Myocyte (in vitro differentiated cells): ENCODE measurements around the gene KLRK1. TPM values are rescaled to one million over a fixed set of nuclear protein-coding genes. Genes with fewer than 3 reads are reported as not detected.
"Not testable (repeated sequence)": the region's sequence is repeated elsewhere in the genome, so short reads cannot be mapped to it uniquely, and the experiment has no call there.

Experiments
- DNase-seq: peaks from one replicate; pipeline ENCODE4 v3.0.0-alpha.2; 2012; ENCODE audit warnings: low read depth
- total RNA-seq: library from RNA; depleted of rRNA; stranded (reverse); fragments of >200 nt; gene quantifications from 2 replicates; pipeline ENCODE4 v1.2.3, GENCODE V29; 2014

The KLRK1 gene
- total RNA-seq, 1 donor from 2014 or later = 0.21 TPM

GRCh38 chr12:10362828-10363657 lies 26.8 kb downstream of the KLRK1 start:
- no peak for DNase-seq

- DNase-seq = no peak
Measured at GRCh38 chr12:10362325-10362724, 27.5 kb downstream of the KLRK1 start.

- DNase-seq = peak; percentile 43
Measured at GRCh38 chr12:10361622-10362021, 28.2 kb downstream of the KLRK1 start.

DNA sequence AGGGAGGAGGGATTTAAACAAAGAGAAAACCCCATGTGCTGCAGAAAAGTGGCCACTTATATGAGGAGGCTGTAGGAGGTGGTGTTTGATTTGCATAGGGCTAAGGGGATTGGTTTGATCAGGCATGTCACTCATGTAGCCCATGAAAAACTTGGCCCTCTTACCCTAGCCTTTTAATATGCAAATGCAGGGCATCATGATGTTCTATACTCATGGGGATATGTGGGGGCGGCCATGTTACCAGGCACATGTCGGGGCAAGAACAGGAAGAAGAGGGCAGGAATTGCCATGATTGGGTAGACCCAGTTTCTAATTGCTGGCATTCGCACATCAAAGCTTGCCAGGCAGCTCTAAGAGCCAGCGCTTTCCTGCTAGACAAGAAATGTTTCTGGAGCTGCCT lies 28.8 kb downstream of the KLRK1 start:
- peak; percentile 49 for DNase-seq

GRCh38 chr12:10358969-10359368 lies 30.9 kb downstream of the KLRK1 start:
- no peak for DNase-seq

DNA sequence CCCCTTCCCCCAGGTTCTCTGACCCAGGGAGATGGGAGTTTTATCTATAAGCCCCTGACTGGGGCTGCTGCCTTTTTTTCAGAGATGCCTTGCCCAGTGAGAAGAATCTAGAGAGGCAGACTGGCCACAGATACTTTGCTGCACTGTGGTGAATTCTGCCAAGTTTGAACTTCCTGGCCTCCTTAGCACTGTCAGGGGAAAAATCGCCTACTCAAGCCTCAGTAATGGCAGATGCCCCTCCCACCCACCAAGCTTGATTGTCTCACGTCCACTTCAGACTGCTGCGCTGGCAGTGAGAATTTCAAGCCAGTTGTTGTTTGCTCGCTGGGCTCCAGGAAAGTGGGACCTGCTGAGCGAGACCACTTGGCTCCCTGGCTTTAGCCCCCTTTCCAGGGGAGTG lies 31.7 kb downstream of the KLRK1 start:
- DNase-seq = no peak

DNA sequence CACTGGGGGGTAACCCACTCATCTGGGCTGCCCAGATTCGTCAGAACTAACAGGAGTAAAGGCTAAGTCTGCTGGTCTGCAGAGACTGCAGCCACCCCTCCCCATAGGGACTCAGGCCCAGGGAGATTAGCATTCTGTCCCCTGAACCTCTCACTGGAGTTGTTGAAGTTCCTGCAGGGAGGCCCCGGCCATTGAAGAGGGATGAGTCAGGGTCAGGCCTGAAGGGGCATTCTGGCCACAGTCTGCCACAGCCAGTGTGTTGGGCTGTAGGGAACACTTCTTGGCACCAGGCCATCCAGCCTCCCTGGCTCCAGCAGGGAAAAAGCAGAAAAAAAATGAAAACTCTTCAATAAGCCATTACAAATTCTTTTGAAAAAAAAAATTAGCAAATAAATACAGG lies 35.3 kb downstream of the KLRK1 start:
- peak; percentile 70 for DNase-seq

DNA sequence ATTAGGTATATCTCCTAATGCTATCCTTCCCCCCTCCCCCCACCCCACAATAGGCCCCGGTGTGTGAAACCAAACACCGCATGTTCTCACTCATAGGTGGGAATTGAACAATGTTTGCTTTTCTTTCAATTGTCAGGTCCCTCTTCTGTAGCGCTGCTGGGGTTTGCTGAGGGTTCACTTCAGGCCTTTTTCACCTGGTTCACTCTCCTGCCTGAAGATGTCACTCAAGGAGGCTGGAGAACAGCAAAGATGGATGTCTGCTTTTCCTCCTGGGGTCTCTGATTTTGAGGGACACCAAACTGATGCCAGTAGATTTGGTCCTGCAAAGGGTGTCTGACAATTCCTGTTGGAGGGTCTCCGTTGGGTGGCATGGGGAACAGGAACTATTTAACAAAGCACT lies 35.8 kb downstream of the KLRK1 start:
- no peak for DNase-seq

DNA sequence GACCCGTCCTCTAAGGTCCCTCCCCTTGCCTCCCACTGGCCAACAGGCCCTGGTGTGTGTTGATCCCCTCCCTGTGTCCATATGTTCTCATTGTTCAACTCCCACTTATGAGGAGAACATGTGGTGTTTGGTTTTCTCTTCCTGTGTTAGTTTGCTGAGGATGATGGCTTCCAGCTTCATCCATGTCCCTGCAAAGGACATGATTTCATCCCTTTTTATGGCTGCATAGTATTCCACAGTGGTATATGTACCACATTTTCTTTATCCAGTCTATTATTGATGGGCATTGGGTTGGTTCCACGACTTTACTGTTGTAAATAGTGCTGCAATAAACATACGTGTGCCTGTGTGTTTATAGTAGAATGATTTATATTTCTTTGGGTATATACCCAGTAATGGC lies 38.4 kb downstream of the KLRK1 start:
- not testable (repeated sequence) for DNase-seq

- no peak for DNase-seq
Measured at GRCh38 chr12:10341892-10342509, 47.8 kb downstream of the KLRK1 start.

GRCh38 chr12:10340946-10341345 lies 48.9 kb downstream of the KLRK1 start:
- not testable (repeated sequence) for DNase-seq

DNA sequence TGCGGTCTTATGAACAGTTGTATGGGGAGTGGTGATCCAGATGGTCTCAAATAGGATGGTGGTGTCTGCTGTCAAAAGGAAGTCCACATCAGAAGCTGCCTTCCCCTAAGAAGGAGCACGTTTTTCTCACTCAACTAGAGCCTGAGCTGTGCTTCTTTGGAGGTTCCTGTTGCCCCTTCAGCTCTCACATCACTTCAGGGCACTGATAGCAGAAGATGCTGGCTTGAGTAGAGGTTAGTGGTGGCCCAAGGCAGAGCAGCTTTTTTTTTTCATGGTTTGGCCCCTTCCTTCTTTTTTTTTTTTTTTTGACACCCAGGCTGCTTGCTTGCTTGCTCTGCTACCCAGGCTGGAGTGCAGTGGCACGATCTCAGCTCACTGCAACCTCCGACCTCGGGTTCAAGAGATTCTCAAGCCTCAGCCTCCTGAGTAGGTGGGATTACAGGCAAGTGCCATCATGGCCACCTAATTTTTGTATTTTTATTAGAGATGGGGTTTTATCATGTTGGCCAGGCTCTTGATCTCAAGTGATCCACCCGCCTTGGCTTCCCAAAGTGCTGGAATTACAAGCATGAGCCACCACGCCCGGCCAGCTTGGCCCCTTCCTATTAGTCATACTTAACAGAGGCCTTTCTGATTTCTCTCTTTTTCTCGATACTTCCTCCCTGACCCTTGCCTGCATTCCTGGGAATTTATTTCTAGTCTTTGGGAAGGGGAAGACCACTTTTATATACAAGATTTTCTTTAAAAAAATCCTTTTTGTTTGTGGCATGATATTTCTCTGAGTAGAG lies 50.6 kb downstream of the KLRK1 start:
- DNase-seq = peak; percentile 49

DNA sequence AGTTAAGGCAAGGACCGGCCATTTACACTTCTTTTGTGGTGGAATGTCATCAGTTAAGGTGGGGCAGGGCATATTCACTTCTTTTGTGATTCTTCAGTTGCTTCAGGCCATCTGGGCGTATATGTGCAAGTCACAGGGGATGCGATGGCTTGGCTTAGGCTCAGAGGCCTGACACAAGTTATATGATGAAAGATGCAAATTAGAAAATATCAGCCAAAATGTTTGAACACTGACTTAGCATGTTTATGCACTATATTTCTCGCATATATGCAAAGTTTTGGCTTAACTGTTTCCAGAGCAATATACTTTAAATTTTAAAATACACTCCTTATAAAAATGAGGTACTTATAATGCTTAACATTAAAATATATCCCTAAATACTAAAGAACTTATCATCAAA lies 51.4 kb downstream of the KLRK1 start:
- DNase-seq = not testable (repeated sequence)

- DNase-seq = not testable (repeated sequence)
Measured at GRCh38 chr12:10336196-10336595, 53.6 kb downstream of the KLRK1 start.

DNA sequence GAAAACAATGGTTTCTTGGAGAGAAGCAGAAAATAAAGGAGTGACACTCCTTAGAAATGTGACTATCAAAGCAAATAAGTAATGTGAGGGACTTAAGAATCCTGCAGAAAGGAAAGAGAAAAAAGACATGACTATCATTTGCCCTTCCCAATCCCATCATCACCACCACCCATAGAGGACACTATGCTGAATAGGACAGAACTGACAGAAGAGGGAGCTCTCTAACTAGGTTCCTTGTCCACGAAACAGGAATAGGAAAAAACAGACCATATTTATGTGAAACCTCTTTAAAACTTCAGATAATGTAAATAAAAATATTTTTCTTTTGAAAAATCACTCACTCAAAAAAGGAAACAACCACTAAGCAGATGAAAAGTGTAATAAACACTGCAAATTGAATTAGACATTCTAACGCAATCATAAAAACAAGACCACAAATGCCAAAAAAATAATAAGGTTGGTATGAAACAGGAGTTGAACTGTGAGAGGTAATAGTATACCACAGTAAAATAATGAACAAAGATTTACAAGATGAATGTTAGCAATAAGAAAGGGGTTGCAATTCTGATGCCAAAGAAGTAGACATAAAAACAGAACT lies 58.1 kb downstream of the KLRK1 start:
- peak; percentile 66 for DNase-seq

GRCh38 chr12:10328691-10329090 lies 61.1 kb downstream of the KLRK1 start:
- not testable (repeated sequence) for DNase-seq

Other genes starting within 250 kb of the KLRK1 start
- not detected in 2 replicates for gene OLR1, start 217.9 kb downstream of the KLRK1 start, total RNA-seq
- gene TMEM52B, start 211.0 kb downstream of the KLRK1 start, total RNA-seq = not detected in 2 replicates
- 52.6 and 61.1 TPM in 2 replicates for gene GABARAPL1, start 177.2 kb downstream of the KLRK1 start, total RNA-seq
- gene KLRD1, start 82.2 kb downstream of the KLRK1 start, total RNA-seq = under 0.01 and 0.03 TPM in 2 replicates
- not detected in 2 replicates for gene KLRC4, start 19.7 kb upstream of the KLRK1 start, total RNA-seq
- not detected in 2 replicates for gene KLRC3, start 30.6 kb upstream of the KLRK1 start, total RNA-seq
- gene KLRC2, start 46.0 kb upstream of the KLRK1 start, total RNA-seq = 0.40 TPM in 1 of 2 replicates, not detected in the other
- not detected in 2 replicates for gene KLRC1, start 63.3 kb upstream of the KLRK1 start, total RNA-seq
- 0.62 and 0.83 TPM in 2 replicates for gene EIF2S3B, start 115.8 kb upstream of the KLRK1 start, total RNA-seq
- gene MAGOHB, start 223.6 kb upstream of the KLRK1 start, total RNA-seq = 19.4 and 24.0 TPM in 2 replicates